HG03432 (cell line): Measurements from ENCODE around the gene NDRG2.
A peak's percentile ranks its signal among the peaks of the same experiment; 100 is the strongest.

Experiments used
- ATAC-seq: cut with Tn5 transposase; IDR thresholded peaks from one replicate; pipeline ENCODE4 v1.9.1; 2021; ENCODE audit warnings: mild to moderate bottlenecking, moderate library complexity; ENCODE audit not compliant: unreplicated experiment

Gene NDRG2

GRCh38 chr14:21024585-21025370, at the start of gene NDRG2:
Gene NDRG2 (minus strand): TSS chr14:21025061. CDS start chr14:21023315, 1,746 bp downstream.
- no peak for ATAC-seq

- ATAC-seq: no peak
Measured at GRCh38 chr14:21073921-21074320, 49.1 kb upstream of the NDRG2 start.

GRCh38 chr14:21072781-21073339, 48.0 kb upstream of the NDRG2 start:
- ATAC-seq: no peak

GRCh38 chr14:21072031-21072473, 47.2 kb upstream of the NDRG2 start:
- no peak for ATAC-seq

DNA sequence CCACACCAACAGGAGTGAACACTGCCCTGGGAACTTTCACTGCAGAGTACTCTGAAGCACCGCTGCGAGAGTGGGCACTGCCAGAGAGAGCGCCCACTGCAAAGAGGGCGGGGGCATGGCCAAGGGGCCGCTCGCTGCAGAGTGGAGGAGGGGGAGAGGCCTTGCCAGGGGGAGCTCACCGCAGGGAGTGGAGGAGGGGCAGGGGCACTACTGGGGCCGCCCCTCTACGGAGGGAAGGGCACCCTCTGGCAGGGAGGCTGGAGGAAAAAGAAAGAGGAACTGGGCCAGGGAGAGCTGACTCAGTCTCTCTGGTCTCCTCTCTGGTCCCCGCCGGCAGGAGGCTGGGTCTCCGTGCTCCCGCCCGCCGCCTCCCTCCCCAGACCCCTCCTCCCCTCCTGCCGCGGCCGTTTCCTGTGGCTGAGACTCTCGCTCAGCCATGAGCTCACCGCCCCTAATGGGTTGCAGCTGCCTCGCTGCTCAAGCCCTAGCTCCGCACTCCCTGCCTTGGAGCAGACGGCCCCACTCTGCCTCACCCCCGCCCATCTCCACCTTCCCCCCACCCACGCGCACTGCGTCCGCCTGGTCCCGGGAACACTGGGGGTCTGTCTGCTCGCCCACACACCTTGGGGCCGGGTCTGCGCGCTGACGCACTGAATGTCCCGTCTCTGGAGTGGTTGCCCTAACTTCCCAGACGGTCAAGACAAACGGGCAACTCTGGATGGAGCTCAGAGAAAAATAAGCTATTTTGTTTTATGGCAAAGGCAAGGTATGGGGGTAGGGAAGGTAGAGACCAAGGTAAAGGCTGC, 46.6 kb upstream of the NDRG2 start:
- ATAC-seq: peak; percentile 80

DNA sequence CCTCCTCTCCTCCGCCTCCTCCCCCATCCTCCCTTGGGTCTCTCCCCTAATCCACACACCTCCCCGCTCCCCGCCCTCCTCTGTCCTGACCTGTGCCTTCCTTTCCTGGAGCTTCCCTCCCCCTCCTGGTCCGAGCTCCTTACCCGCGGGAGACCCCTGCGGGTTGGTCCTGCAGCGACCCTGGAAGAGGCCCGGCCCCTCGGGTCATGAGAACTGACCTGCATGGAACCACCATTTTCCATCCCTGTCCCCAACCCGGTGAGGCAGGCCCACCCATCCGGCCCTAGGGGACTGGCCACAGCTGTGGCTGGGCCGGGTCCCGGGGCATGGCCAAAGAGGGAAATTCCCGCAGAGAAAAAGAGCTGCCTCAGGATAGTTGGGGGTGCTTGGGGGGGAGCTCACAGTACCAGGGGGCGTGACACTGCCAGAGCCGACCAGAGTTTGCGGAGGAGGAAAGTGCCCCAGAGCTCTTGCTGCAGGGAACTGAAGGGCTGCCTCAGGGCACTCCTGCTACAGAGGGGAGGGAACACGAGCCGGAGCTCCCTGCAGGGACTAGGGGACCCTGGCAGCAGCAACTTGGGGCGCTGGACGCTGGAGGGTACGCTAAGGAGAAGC, 45.9 kb upstream of the NDRG2 start:
- ATAC-seq: peak; percentile 19

DNA sequence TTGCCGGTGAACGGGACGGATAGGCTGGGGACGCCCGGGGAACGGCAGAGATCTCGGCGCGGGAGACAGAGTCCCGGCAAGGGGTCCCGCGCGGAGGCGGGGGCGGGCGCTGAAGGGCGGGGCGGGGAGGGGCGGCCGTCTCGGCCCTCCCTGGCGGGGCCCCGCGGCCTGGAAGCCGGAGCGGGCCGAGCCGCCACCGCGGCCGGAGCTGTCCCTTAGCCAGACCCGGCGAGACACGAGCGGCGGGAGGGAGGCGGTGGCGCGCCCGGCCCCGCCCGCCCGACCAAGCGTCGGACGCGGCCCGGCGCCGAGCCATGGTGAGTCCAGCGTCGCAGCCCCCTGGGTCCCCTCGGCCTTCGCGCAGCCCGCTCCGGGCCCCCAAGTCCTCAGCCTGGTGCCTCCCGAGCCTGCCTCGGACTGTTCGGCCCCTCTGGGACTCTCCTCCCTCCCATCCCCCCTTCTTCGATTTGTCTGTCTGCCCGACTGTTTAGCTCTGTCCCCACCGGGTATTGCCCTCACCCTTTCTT, 45.3 kb upstream of the NDRG2 start, which contains the start of gene ARHGEF40:
Gene ARHGEF40 (plus strand): TSS at position 222 of the 527 bp plus-strand sequence. CDS start 93 bp downstream, at position 315.
- no peak for ATAC-seq

- ATAC-seq: no peak
Measured at GRCh38 chr14:21069388-21070082, 44.7 kb upstream of the NDRG2 start.

DNA sequence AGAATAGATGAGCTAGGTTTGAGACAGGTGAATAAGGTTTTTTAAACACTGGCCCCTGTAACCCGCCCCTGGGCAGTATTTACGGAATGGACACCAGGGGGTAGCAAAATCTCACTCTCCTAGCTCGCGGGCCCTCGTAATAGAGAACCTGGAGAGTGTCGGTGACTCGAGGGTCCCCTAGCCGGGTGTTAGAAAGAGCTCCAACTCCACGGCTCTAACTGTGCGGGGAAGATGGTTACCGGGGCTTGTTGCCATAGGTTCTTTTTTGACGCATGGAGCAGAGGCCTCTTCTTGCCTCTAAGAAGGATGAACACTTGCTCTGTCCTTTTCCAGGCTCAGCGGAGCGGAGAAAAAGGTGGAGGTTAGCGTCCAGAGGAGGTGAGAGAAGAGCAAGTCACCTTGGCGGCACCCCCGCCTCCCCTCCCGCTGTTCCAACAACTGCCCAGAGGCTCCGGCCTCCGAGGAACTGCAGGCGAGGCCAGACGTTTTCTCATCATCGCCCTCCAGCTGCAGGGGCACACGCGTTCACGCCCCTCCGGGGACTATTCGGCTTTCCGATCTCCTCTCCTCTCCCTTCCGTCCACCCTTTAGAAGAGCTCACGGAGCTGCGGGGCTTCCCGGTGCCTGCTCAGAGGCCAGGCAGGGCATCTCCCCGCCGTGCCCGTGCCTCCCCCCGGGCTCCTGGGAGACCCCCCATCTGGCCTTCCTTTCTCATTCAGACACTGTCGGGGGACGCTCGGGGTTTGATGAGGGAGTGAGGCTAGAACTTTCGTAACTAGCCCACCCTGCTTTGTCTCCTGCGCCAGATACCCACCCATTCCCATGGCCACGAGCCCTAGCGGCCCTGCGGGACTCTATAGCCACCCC, 43.9 kb upstream of the NDRG2 start:
- ATAC-seq: no peak

DNA sequence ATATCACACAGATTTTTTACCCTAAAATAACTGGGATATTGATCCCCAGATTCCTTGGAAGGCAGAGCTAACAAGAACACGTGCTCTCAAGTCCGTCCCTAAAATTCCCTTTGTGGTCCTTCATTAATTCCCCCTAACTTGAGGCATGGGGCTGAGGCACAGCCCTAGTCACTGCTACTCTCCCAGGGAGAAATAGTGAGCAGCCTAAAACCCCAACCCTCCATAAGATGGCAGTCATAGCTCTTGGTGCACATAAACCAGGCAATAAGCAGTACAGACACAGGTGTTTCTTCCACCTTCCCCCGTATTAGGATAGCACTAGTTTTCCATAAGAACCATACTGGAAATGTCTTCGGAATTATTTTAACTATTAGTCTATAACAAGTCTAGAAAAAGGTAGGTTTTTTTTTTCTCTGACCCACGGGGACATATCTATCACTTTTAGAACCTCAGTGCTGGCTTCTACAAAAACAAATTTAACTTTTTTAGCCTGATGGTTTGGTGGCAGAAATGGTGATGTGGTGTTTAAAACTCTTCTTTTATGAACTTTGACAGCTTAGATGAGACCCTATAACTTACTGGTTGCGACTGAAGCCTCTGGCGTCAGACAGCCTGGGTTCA, 42.1 kb upstream of the NDRG2 start:
- ATAC-seq: no peak

GRCh38 chr14:21063479-21063878, 38.6 kb upstream of the NDRG2 start:
- no peak for ATAC-seq

DNA sequence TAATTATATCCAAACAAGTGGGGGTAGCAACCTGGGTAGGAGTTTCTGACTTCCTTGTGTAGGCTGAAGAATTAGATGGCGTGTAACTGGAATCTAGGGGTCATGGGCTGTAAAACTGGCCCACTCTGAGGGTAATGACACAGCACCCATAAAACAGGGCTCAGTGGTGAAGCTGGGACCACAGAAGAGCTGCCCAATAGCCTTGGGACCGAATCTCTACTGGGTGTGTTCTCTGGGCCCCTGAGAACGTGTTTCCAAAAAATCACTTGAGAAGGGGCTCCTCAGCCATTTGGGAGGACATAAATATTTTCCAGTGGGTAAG, 36.4 kb upstream of the NDRG2 start:
- no peak for ATAC-seq

DNA sequence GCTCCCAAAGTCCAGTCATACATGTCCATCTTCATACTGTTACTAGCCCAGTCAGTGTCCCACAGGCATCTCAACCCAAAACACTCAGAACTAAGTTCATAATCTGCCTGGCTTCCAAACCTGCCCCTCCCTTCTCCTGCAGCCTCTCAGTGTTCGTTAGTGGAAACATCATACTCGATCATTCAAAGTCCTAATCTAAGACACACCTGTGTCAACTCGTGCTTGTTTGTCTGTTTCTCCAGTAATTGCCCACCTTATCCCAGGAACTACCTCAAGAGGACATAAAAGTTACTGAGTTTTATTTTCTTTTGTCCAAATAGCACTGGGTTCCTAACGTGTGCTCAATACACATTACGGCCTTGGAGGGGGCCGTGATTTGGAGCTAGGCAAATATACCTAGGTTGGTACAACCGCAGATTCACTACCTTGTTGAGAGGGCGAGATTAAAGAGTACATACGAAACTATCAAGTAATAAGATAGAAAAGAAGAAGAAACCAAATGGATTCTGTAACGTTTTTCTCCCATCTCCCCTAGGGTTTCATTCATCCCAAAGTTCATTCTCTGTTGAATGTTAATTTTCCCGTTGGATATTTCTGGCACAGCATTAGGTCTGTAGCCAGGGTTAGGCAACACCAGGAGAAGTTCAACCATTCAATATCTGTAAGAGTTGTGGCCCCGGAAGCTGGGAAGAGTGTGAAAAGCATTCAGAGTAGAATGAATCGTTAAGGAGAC, 35.9 kb upstream of the NDRG2 start:
- ATAC-seq: no peak

DNA sequence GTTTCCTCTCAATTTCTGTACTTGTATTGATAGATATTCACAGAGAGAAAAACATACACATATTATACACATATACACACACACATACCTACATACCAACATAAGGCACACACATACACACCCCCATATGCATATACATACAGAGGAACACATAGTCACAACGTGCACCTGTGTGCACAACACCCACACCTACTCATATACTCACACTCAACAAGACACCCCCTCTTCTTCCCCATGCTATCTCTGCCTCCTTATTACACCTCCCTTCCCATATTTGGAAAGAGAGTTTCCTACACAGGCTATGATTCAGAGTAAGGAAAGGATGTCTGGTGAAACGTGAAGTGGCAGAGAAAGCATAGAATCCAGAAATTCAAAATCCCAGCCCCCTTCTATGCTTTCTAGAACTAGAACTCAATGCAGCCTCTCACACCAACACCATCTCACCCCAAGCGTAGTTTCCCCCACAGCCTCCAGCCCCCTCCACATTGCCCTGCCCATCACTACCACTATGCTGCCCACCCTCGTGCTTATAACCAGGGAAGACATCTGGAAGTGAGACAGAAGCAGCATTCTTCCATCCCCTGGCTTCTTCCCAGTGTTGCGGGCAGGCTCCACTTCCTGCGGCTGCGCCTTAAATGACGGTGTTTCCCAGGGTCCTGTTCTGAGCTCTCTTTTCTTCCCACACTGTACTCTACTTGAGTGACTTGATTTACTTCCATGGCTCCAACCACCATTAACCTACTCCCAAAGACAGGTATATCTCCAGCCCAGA, 35.2 kb upstream of the NDRG2 start:
- no peak for ATAC-seq

- ATAC-seq: no peak
Measured at GRCh38 chr14:21058903-21059302, 34.0 kb upstream of the NDRG2 start.

- no peak for ATAC-seq
Measured at GRCh38 chr14:21057803-21058675, 33.2 kb upstream of the NDRG2 start, which contains the start of gene RNASE8. Gene RNASE8 (plus strand): TSS chr14:21057822. CDS start chr14:21057893, 71 bp downstream.
